HepG2 (cell line): ENCODE measurements around the gene SLC2A10. TPM values are rescaled to one million over a fixed set of nuclear protein-coding genes. Genes with fewer than 3 reads are reported as not detected.

ENCODE experiments used
- ARID2 ChIP-seq: sonication (generic); formaldehyde crosslinking; IDR thresholded peaks from 2 replicates; pipeline ENCODE4 v1.8.1; 2022; ENCODE audit warnings: mild to moderate bottlenecking, missing genetic modification reagents, borderline replicate concordance
- CCAR2 ChIP-seq: fragments of 200-400 bp; formaldehyde crosslinking; optimal IDR thresholded peaks from 2 replicates; pipeline ENCODE3; 2018; ENCODE audit warnings: low read depth, mild to moderate bottlenecking, low read length, moderate library complexity
- ISL2 ChIP-seq: sonication (generic); formaldehyde crosslinking; IDR thresholded peaks from 2 replicates; pipeline ENCODE4 v1.5.0; 2020; ENCODE audit warnings: missing genetic modification reagents
- KAT2B ChIP-seq: fragments of 150-350 bp; IDR thresholded peaks from 2 replicates; pipeline ENCODE4 v1.6.1; 2014; ENCODE audit warnings: low read depth, low read length, borderline replicate concordance
- KLF16 ChIP-seq, 2 experiments: sonication (generic) in 1 of 2; formaldehyde crosslinking in 1 of 2; IDR thresholded peaks; 2 replicates each; pipeline versions ENCODE4 v1.6.1 to v1.8.0; 2016 to 2023; ENCODE audit warnings: missing genetic modification reagents in 2 of 2, missing compliant biosample characterization in 1 of 2
- NFIB ChIP-seq: sonication (generic); formaldehyde crosslinking; IDR thresholded peaks from 2 replicates; pipeline ENCODE4 v1.9.0; 2021; ENCODE audit warnings: missing genetic modification reagents, mild to moderate bottlenecking, borderline replicate concordance
- RARG ChIP-seq: sonication (generic); formaldehyde crosslinking; IDR thresholded peaks from 2 replicates; pipeline ENCODE4 v1.4.0; 2020; ENCODE audit warnings: low read depth, mild to moderate bottlenecking, missing genetic modification reagents
- SMAD3 ChIP-seq: sonication (generic); formaldehyde crosslinking; IDR thresholded peaks from 2 replicates; pipeline ENCODE4 v1.4.0; 2020; ENCODE audit warnings: missing genetic modification reagents
- TAF1 ChIP-seq: sonication (generic); formaldehyde crosslinking; IDR thresholded peaks from 2 replicates; pipeline ENCODE4 v1.4.0; 2020; ENCODE audit warnings: missing genetic modification reagents
- TOPORS ChIP-seq: sonication (generic); formaldehyde crosslinking; IDR thresholded peaks from 2 replicates; pipeline ENCODE4 v1.8.0; 2023; ENCODE audit warnings: mild to moderate bottlenecking, missing genetic modification reagents
- ZFP36 ChIP-seq: fragments of 150-350 bp; IDR thresholded peaks from 2 replicates; pipeline ENCODE4 v1.6.1; 2018; ENCODE audit warnings: borderline replicate concordance, low read length, low read depth; ENCODE audit not compliant: partially characterized antibody
- ZNF451 ChIP-seq: sonication (generic); formaldehyde crosslinking; IDR thresholded peaks from 2 replicates; pipeline ENCODE4 v1.5.0; 2020; ENCODE audit warnings: mild to moderate bottlenecking, missing genetic modification reagents
- ZNF460 ChIP-seq: sonication (generic); formaldehyde crosslinking; IDR thresholded peaks from 2 replicates; pipeline ENCODE4 v1.5.1; 2020; ENCODE audit warnings: missing genetic modification reagents, mild to moderate bottlenecking, borderline replicate concordance
- polyA plus RNA-seq, 8 experiments: library from polyadenylated mRNA; depleted of rRNA in 3 of 8; stranded (reverse) in 7 of 8; unstranded in 1 of 8; fragments of >200 nt; fragmentation: Illumina TruSeq in 4 of 8; extraction: Trizol in 4 of 8; gene quantifications; 2 replicates each; pipeline versions ENCODE4 v1.2.1 to v1.2.3, GENCODE V29; 2011 to 2016; ENCODE audit warnings: low read depth in 4 of 8, missing spikeins in 1 of 8, mixed read lengths in 1 of 8; ENCODE audit not compliant: insufficient read depth in 1 of 8
- total RNA-seq, 5 experiments: library from RNA; depleted of rRNA; stranded (reverse); fragments of >200 nt; fragmentation: Illumina TruSeq; extraction: Trizol; gene quantifications; 2 replicates each; pipeline ENCODE4 v1.2.3, GENCODE V29; 2016; ENCODE audit warnings: low read depth in 1 of 5
- TF ChIP-seq, protein P1 (sequence below): sonication (generic); formaldehyde crosslinking; IDR thresholded peaks from 2 replicates; pipeline ENCODE4 v1.5.0; 2020; ENCODE audit warnings: missing genetic modification reagents, mild to moderate bottlenecking, borderline replicate concordance
- TF ChIP-seq, protein P2 (sequence below): sonication (generic); formaldehyde crosslinking; IDR thresholded peaks from 2 replicates; pipeline ENCODE4 v1.4.0; 2020; ENCODE audit warnings: missing genetic modification reagents, mild to moderate bottlenecking, borderline replicate concordance
- TF ChIP-seq, protein P3 (sequence below): sonication (generic); formaldehyde crosslinking; IDR thresholded peaks from 2 replicates; pipeline ENCODE4 v1.4.0; 2020; ENCODE audit warnings: missing genetic modification reagents
- TF ChIP-seq, protein P4 (sequence below): sonication (generic); formaldehyde crosslinking; IDR thresholded peaks from 2 replicates; pipeline ENCODE4 v1.5.0; 2020; ENCODE audit warnings: mild to moderate bottlenecking, low read depth, missing genetic modification reagents, borderline replicate concordance
- TF ChIP-seq, protein P5 (sequence below): sonication (generic); formaldehyde crosslinking; IDR thresholded peaks from 2 replicates; pipeline ENCODE4 v1.5.0; 2020; ENCODE audit warnings: mild to moderate bottlenecking, missing genetic modification reagents

Gene SLC2A10
- total and polyA plus RNA-seq, 2 of the 13 experiments (the other 11 are each of a cell fraction or from before 2014, with no cell fraction given): 16.0 to 18.4 TPM

DNA sequence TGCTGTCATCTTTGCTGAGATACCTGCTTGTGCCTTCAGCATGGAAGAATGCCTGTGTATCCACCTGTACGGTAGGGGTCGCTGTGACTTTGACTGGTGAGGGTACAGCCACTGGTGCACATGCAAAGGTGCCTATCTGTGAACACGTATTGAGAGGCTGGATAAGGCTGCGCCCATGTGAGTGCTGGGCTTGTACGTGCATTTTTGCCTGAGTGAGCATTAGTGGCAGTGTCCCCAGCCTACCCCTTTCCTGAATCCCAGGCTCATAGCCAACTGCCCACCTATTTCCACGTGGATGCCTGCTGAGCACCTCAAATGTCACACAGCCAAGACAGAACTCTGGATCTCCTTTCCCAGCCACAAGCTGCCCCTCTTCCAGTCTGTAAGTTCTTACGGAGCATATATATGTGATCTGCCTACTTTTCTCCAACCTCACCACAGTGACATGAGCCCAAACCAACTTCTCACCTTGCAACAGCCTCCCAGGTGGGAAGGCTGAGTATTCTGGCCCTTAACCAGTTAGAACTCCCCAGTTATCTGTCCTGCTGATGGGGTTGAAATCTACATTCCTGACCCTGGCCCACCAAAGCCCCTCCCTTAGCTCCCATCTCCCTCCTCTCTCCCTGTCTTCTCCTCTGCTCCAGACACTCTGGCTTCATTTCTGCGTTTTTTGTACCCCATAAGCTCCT is 1.1 kb upstream of the SLC2A10 start (continued):
- TF ChIP-seq TOPORS (CRISPR knock-in tag) (no peak), ISL2 (CRISPR knock-in tag) (no peak), ZNF451 (CRISPR knock-in tag) (no peak), KAT2B (no peak), NFIB (peak; percentile 82), ZNF460 (CRISPR knock-in tag) (no peak), TAF1 (CRISPR knock-in tag) (peak; percentile 74), ARID2 (no peak), ZFP36 (no peak), KLF16 (CRISPR knock-in tag; IDR thresholded peaks at IDR 0.05) (peak in 1 of 2 experiments; percentile 82; a peak in 2 of 4 replicates), SMAD3 (peak; percentile 60; the same call in 1 of the 2 replicates), CCAR2 (no peak), RARG (CRISPR knock-in tag) (no peak)
- TF ChIP-seq, protein P1, sequence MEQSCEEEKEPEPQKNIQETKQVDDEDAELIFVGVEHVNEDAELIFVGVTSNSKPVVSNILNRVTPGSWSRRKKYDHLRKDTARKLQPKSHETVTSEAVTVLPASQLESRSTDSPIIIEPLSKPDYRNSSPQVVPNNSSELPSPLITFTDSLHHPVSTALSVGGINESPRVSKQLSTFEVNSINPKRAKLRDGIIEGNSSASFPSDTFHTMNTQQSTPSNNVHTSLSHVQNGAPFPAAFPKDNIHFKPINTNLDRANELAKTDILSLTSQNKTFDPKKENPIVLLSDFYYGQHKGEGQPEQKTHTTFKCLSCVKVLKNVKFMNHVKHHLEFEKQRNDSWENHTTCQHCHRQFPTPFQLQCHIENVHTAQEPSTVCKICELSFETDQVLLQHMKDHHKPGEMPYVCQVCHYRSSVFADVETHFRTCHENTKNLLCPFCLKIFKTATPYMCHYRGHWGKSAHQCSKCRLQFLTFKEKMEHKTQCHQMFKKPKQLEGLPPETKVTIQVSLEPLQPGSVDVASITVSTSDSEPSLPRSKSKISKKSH (CRISPR knock-in tag): peak; percentile 89; the same call in 1 of the 2 replicates
- TF ChIP-seq, protein P2, sequence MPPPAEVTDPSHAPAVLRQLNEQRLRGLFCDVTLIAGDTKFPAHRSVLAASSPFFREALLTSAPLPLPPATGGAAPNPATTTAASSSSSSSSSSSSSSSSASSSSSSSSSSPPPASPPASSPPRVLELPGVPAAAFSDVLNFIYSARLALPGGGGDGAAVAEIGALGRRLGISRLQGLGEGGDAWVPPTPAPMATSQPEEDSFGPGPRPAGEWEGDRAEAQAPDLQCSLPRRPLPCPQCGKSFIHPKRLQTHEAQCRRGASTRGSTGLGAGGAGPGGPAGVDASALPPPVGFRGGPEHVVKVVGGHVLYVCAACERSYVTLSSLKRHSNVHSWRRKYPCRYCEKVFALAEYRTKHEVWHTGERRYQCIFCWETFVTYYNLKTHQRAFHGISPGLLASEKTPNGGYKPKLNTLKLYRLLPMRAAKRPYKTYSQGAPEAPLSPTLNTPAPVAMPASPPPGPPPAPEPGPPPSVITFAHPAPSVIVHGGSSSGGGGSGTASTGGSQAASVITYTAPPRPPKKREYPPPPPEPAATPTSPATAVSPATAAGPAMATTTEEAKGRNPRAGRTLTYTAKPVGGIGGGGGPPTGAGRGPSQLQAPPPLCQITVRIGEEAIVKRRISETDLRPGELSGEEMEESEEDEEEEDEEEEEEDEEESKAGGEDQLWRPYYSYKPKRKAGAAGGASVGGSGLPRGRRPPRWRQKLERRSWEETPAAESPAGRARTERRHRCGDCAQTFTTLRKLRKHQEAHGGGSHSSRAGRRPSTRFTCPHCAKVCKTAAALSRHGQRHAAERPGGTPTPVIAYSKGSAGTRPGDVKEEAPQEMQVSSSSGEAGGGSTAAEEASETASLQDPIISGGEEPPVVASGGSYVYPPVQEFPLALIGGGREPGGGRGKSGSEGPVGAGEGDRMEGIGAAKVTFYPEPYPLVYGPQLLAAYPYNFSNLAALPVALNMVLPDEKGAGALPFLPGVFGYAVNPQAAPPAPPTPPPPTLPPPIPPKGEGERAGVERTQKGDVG (CRISPR knock-in tag): no peak
- TF ChIP-seq, protein P3, sequence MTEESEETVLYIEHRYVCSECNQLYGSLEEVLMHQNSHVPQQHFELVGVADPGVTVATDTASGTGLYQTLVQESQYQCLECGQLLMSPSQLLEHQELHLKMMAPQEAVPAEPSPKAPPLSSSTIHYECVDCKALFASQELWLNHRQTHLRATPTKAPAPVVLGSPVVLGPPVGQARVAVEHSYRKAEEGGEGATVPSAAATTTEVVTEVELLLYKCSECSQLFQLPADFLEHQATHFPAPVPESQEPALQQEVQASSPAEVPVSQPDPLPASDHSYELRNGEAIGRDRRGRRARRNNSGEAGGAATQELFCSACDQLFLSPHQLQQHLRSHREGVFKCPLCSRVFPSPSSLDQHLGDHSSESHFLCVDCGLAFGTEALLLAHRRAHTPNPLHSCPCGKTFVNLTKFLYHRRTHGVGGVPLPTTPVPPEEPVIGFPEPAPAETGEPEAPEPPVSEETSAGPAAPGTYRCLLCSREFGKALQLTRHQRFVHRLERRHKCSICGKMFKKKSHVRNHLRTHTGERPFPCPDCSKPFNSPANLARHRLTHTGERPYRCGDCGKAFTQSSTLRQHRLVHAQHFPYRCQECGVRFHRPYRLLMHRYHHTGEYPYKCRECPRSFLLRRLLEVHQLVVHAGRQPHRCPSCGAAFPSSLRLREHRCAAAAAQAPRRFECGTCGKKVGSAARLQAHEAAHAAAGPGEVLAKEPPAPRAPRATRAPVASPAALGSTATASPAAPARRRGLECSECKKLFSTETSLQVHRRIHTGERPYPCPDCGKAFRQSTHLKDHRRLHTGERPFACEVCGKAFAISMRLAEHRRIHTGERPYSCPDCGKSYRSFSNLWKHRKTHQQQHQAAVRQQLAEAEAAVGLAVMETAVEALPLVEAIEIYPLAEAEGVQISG (CRISPR knock-in tag): peak; percentile 99
- TF ChIP-seq, protein P4, sequence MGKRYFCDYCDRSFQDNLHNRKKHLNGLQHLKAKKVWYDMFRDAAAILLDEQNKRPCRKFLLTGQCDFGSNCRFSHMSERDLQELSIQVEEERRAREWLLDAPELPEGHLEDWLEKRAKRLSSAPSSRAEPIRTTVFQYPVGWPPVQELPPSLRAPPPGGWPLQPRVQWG: no peak
- TF ChIP-seq, protein P5, sequence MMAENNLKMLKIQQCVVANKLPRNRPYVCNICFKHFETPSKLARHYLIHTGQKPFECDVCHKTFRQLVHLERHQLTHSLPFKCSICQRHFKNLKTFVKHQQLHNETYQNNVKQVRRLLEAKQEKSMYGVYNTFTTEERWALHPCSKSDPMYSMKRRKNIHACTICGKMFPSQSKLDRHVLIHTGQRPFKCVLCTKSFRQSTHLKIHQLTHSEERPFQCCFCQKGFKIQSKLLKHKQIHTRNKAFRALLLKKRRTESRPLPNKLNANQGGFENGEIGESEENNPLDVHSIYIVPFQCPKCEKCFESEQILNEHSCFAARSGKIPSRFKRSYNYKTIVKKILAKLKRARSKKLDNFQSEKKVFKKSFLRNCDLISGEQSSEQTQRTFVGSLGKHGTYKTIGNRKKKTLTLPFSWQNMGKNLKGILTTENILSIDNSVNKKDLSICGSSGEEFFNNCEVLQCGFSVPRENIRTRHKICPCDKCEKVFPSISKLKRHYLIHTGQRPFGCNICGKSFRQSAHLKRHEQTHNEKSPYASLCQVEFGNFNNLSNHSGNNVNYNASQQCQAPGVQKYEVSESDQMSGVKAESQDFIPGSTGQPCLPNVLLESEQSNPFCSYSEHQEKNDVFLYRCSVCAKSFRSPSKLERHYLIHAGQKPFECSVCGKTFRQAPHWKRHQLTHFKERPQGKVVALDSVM (CRISPR knock-in tag): 0 out of 2 replicates have a peak, but pooled peaks have one; percentile 47
